ENCODE measurements around the gene PLN. TPM values are rescaled to one million over a fixed set of nuclear protein-coding genes. Genes with fewer than 3 reads are reported as not detected.

The PLN gene
- total RNA-seq, 3 donors from 2014 or later: 2.9 to 5.7 (median 4.6) TPM

GRCh38 chr6:118567974-118568373, 19.9 kb downstream of the PLN start:
- Histone ChIP-seq H3K9me3 (no peaks in the 10 kb centered on the region), H3K27me3 (no peaks in the 10 kb centered on the region), H3K27ac (no peak overlapping the region), H3K4me3 (no peak overlapping the region), H3K36me3 (no peaks in the 10 kb centered on the region), H3K4me1 (no peaks in the 10 kb centered on the region)
- intact Hi-C loops (cut with DNase I; ENCODE audit: low total_unique reads): no loop called here
- no peak for DNase-seq (ENCODE audit: low spot score in 2 of 2)
- TF ChIP-seq CTCF (IDR thresholded peaks at IDR 0.05): no peak
- no peak for TF ChIP-seq POLR2A (IDR thresholded peaks at IDR 0.05)
- no peak for TF ChIP-seq POLR2AphosphoS5 (IDR thresholded peaks at IDR 0.05)

- Histone ChIP-seq H3K27ac (no peak overlapping the region), H3K27me3 (no peaks in the 10 kb centered on the region), H3K4me3 (no peak overlapping the region), H3K9me3 (peaks cover 10 to 11% of the 10 kb centered on the region in 2 donors), H3K4me1 (no peaks in the 10 kb centered on the region), H3K36me3 (no peaks in the 10 kb centered on the region)
- no peak for TF ChIP-seq POLR2A (IDR thresholded peaks at IDR 0.05)
- TF ChIP-seq POLR2AphosphoS5 (IDR thresholded peaks at IDR 0.05): no peak
- TF ChIP-seq CTCF (IDR thresholded peaks at IDR 0.05): no peak
- DNase-seq (ENCODE audit: low spot score in 2 of 2): no peak
- intact Hi-C loops (cut with DNase I; ENCODE audit: low total_unique reads): no loop called here
These were observed 21.4 kb downstream of the PLN start for GRCh38 chr6:118569498-118569897.

- TF ChIP-seq CTCF (IDR thresholded peaks at IDR 0.05): no peak
- TF ChIP-seq POLR2AphosphoS5 (IDR thresholded peaks at IDR 0.05): no peak
- no peak for TF ChIP-seq POLR2A (IDR thresholded peaks at IDR 0.05)
- H3K27ac ChIP-seq: no peak overlapping the region
- H3K4me3 ChIP-seq: no peak overlapping the region
- H3K27me3 ChIP-seq: no peaks in the 10 kb centered on the region
- intact Hi-C loops (cut with DNase I; ENCODE audit: low total_unique reads): no loop called here
- no peaks in the 10 kb centered on the region for H3K36me3 ChIP-seq
- H3K4me1 ChIP-seq: no peaks in the 10 kb centered on the region
- H3K9me3 ChIP-seq: peaks cover 15 to 21% of the 10 kb centered on the region in 2 donors
- DNase-seq (ENCODE audit: low spot score in 2 of 2): no peak
These were observed 23.0 kb downstream of the PLN start for GRCh38 chr6:118571121-118571520.

- Histone ChIP-seq H3K4me1 (no peaks in the 10 kb centered on the region), H3K9me3 (peaks cover 27 to 36% of the 10 kb centered on the region in 2 donors), H3K27me3 (no peaks in the 10 kb centered on the region), H3K4me3 (no peak overlapping the region), H3K36me3 (no peaks in the 10 kb centered on the region), H3K27ac (no peak overlapping the region)
- no peak for DNase-seq (ENCODE audit: low spot score in 2 of 2)
- intact Hi-C loops (cut with DNase I; ENCODE audit: low total_unique reads): no loop called here
- no peak for TF ChIP-seq POLR2A (IDR thresholded peaks at IDR 0.05)
- TF ChIP-seq POLR2AphosphoS5 (IDR thresholded peaks at IDR 0.05): no peak
- no peak for TF ChIP-seq CTCF (IDR thresholded peaks at IDR 0.05)
These were observed 26.2 kb downstream of the PLN start for GRCh38 chr6:118574051-118574865.

GRCh38 chr6:118577972-118578371, 29.9 kb downstream of the PLN start:
- H3K4me1 ChIP-seq: no peaks in the 10 kb centered on the region
- no peak overlapping the region for H3K27ac ChIP-seq
- no peak for DNase-seq (ENCODE audit: low spot score in 2 of 2)
- H3K4me3 ChIP-seq: no peak overlapping the region
- TF ChIP-seq POLR2AphosphoS5 (IDR thresholded peaks at IDR 0.05) (no peak), CTCF (IDR thresholded peaks at IDR 0.05) (no peak), POLR2A (IDR thresholded peaks at IDR 0.05) (no peak)
- H3K27me3 ChIP-seq: no peaks in the 10 kb centered on the region
- intact Hi-C loops (cut with DNase I; ENCODE audit: low total_unique reads): no loop called here
- no peaks in the 10 kb centered on the region for H3K36me3 ChIP-seq
- peaks cover 33 to 36% of the 10 kb centered on the region in 2 donors for H3K9me3 ChIP-seq
